Stromal cell of bone marrow (primary cell): ENCODE measurements around the gene EVI5L.
"Not testable (repeated sequence)": the region's sequence is repeated elsewhere in the genome, so short reads cannot be mapped to it uniquely, and the experiment has no call there.

Experiments
- DNase-seq: peaks from one replicate; pipeline ENCODE4 v3.0.0-alpha.2; 2012; ENCODE audit warnings: low read depth

Gene EVI5L

DNA sequence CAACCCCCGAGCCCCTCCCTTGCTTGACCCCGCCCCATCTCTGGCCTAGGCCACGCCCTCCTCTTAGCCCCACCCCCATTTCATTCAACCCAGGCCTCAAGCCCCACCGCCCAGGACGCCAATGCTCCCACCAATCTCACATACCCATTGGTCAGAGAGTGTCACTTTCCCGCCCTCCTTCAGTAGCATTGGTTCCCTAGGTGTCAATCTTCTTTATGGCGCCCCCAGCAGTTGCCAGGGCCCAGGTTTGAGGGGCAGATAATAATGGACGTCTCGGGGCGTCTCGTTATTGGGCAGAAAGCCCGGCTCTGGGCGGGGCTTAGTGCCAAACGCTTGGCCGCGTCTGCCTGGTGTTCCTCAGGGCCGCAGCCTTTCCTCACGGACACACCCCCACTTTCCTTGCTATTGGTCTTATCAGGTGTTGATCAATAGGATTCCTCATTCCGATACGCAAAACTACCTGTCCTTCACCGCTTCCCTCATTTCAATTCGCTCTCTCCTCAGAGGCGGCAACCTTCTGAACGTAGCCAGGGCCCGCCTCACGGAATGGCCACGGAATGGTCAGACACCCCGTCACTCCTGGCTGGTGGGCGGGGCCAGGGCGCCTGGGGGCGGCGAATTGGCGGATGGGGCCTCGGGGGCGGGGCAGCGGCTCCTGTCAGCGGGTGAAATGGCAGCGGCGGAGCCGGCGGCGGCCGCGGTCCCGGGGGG is at the start of gene EVI5L:
EVI5L (plus strand) TSS at position 658 of the 711 bp plus-strand sequence. CDS start 16,325 bp downstream, outside the sequence.
- peak; percentile 100 for DNase-seq

DNA sequence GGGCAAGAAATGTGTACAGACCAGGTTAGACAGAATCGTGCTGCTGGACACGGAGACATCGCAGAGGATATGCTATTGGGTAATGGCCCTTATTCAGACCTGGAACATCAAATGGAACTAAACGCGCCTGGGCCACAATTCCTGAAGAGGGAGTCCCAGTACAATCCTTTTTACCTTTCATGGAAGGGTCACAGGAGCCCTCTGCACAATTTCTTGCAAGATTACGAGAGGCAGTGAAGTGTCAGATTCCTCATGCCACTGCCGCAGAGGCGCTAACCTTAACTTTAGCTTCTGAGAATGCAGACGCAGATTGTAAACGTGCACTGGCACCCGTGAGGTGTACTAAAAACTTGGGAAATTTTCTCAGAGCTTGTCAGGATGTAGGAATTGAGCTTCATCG is 48.9 kb upstream of the EVI5L start:
- DNase-seq, result no peak

- peak; percentile 33 for DNase-seq
Observed at GRCh38 chr19:7783991-7784423, 46.0 kb upstream of the EVI5L start.

DNA sequence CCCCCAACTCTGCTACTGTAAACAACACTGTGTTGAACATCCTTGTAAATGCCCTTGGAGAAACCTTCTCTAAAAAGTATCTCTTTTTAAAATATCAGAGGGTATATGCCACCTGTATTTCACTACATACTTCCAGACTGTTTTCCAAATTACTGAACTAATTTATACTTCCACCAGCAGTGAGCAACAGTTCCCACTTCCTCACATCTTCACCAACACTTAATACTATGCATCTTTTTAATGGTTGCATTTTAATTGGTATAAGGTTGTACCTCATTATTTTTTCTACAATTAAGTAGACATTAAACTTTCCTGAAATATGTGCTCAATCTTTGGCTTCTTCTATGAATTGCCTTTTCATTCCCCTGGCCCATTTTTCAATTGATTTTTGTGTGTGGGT is 45.2 kb upstream of the EVI5L start:
- DNase-seq, result no peak

- DNase-seq, result no peak
Observed at GRCh38 chr19:7787141-7787540, 42.9 kb upstream of the EVI5L start.

GRCh38 chr19:7787602-7788177 is 42.3 kb upstream of the EVI5L start:
- DNase-seq, result no peak

DNA sequence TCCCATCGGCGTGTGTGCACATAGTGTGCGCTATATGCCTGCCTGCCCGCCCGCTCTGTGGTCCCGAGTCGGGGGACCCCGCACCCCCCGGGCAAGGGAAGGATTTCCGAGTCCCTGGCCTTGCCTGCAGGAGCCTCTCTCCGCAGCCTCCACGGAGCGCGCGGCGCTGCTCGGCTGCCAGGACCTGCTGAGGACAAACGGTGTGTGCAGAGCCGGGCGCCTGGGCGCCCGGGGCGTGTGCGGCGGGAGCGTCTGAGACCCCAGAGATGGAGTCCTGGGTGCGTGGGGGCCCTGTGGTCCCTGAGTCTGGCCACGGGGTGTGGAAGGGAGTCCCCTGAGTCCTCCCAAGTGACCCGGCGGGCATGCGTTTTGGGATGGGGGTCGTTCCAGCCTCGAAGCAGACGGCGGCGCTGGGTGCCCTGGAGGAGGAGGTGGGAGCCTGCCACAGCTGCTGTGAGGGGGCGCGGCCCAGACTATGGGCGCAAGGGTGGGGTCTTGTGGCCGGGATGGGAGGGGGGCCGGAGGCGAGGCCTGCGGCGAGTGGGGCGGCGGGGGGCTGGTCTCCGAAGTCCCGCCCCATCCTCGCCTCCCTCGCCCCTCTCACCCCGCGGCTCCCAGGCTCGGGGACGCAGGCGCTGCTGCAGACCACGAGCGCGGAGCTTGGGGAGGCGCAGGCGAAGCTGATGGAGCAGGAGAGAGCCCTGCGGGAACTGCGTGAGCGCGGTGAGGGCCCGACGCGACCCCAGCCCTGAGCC is 41.7 kb upstream of the EVI5L start:
- DNase-seq, result no peak

DNA sequence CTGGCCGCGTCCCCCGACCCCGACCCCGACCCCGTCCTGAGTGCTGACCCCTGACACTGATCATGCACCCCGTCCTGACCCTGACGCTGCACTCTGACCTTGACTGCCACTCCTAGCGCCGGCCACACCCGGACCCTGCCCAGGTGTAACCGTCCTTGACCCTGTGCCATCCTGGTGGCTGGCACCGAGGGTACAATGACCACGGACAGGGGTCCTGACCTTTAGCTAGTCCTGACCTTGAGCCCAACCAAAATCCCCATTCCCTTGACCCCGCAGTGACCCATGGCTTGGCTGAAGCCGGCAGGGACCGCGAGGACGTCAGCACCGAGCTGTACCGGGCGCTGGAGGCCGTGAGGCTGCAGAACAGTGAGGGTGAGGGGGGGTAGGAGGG is 41.1 kb upstream of the EVI5L start:
- DNase-seq, result no peak

- no peak for DNase-seq
Observed at GRCh38 chr19:7789447-7789846, 40.6 kb upstream of the EVI5L start.

DNA sequence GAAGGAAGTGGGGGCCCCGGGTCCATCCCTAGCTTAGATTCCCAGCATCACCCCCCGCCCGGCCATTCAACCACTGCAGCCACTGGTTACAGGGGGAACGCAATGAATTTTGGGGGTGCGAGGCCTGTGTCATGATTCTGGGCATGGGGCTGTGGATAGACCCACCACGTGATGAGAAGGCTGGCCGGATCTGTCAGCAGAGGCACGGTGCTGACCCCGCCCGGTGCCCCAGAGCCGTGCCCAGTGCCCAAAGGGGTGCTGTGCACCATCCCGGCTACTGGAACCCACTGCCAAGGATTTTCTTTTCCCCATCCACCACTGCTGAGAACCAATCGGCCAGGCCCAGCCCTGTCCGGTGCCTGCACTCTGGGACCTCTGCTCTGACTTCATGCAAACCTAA is 39.6 kb upstream of the EVI5L start:
- DNase-seq, result no peak

DNA sequence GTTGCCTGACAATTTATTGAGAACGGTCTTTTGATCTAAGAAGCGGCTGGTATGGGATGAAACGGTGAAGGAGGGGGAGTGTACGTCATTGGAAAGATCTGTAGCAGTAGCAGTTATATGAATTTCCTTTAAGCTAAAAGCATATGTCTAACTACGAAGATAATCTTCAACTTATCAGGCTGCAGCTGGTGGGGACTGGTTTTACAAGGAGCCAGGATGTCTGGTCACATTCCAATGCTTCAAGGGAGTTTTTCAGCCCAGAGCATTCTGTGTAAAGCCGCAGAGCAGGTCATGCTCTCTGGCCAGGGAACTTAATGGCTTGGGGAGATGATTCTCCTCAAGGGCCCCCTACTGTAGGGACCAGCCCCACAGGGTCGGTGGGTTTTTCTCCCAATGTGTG is 37.7 kb upstream of the EVI5L start:
- DNase-seq, result no peak

- not testable (repeated sequence) for DNase-seq
Observed at GRCh38 chr19:7792701-7793100, 37.3 kb upstream of the EVI5L start.

DNA sequence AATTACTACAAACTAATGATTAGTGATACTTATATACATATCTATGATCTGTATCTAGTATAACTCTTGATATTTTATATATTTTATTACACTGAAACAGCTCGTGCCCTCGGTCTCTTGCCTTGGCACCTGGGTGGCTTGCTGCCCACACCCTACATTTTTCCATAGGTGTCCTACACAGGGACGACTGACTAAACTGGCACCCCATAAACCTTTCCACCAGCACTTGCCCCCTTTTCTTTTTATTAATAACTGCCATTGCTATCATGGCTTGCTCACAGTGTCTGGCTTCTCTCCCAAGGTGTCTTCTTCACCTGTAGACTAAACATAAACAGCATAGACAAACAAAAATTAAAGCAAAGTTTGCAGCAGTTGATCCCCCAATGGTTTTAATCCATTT is 36.5 kb upstream of the EVI5L start:
- DNase-seq, result no peak

DNA sequence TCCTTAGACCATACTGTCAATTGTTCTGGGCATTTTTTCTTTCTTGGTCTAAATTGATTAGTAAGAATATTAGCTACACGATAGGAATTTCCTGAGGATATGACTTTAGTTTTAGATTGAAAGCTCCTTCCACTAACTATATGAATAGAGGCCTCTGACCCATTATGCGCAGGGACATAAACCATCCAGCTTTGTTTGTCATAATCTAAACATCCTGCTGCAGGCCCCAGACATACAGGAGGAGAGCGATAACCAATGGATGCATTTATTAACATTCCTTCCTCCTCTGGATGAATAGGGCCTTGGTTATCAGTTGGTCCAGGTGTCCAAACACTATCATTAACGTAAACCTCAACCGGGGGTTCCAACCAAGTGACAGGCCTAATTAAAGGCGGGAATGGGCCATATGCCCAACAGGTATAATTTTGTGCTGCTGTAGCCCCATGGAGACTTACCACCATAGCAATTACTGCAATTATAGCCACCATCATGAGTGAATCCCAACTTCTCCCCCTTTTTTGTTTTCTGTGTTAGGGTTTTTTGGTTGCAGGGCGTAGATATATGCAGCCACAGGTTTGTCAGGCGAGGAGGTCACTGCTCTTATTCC is 34.4 kb upstream of the EVI5L start:
- DNase-seq, result no peak

- peak; percentile 53 for DNase-seq
Observed at GRCh38 chr19:7799640-7800355, 30.2 kb upstream of the EVI5L start.

DNA sequence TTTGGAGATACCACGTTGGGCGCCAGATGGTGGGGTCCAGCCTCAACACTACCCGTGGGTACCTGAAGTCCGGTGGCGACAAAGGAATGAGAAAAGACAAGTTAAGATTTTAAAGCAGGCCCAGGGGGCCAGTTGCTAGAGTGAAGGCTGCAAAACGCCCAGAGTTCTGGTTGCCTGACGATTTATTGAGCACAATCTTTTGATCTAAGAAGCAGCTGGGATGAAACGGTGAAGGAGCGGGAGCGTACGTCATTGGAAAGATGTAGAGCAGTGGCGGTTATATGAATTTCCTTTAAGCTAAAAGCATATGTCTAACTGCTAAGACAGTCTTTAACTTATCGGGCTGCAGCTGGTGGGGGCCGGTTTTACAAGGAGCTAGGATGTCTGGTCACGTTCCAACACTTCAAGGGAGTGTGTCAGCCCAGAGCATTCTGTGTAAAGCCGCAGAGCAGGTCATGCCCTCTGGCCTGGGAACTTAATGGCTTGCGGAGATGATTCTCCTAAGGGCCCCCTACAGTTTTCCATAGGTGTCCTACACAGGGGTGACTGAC is 28.9 kb upstream of the EVI5L start:
- DNase-seq, result no peak

DNA sequence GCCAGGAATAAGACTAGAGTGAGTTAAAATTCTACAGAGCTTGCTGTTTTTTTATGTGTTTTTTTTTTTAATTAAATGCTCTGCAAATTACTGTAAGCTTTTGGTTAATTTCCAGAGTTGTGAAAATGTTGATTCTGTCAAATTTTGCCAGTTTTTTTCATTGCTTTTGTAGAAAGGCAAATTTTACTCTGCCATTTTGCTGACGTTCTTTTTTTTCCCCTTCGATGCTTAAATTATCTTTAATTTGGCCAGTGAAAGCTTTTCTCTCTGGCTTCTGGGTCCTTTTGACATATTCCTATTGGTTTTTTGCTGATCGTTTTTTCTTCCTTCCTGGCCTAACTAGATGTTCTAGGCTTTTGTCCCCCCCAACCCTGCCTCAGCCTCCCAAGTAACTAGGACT is 23.8 kb upstream of the EVI5L start:
- no peak for DNase-seq

GRCh38 chr19:7806876-7807275 is 23.1 kb upstream of the EVI5L start:
- DNase-seq, result no peak

- no peak for DNase-seq
Observed at GRCh38 chr19:7808108-7808507, 21.9 kb upstream of the EVI5L start.

GRCh38 chr19:7811989-7812388 is 18.0 kb upstream of the EVI5L start:
- DNase-seq, result no peak

GRCh38 chr19:7815325-7815724 is 14.7 kb upstream of the EVI5L start:
- no peak for DNase-seq

- DNase-seq, result not testable (repeated sequence)
Observed at GRCh38 chr19:7816040-7816439, 14.0 kb upstream of the EVI5L start.
